SKM-1 (cell line): ENCODE measurements around the gene CCND1.

ENCODE experiments used
- DNase-seq: peaks from one replicate; lab custom pipeline; 2025; ENCODE audit not compliant: unreplicated experiment; lab: John Stamatoyannopoulos, UW

CCND1 gene

DNA sequence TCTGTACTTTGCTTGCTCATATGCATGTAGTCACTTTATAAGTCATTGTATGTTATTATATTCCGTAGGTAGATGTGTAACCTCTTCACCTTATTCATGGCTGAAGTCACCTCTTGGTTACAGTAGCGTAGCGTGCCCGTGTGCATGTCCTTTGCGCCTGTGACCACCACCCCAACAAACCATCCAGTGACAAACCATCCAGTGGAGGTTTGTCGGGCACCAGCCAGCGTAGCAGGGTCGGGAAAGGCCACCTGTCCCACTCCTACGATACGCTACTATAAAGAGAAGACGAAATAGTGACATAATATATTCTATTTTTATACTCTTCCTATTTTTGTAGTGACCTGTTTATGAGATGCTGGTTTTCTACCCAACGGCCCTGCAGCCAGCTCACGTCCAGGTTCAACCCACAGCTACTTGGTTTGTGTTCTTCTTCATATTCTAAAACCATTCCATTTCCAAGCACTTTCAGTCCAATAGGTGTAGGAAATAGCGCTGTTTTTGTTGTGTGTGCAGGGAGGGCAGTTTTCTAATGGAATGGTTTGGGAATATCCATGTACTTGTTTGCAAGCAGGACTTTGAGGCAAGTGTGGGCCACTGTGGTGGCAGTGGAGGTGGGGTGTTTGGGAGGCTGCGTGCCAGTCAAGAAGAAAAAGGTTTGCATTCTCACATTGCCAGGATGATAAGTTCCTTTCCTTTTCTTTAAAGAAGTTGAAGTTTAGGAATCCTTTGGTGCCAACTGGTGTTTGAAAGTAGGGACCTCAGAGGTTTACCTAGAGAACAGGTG lies 11.1 kb downstream of the CCND1 start:
- DNase-seq: no peak

DNA sequence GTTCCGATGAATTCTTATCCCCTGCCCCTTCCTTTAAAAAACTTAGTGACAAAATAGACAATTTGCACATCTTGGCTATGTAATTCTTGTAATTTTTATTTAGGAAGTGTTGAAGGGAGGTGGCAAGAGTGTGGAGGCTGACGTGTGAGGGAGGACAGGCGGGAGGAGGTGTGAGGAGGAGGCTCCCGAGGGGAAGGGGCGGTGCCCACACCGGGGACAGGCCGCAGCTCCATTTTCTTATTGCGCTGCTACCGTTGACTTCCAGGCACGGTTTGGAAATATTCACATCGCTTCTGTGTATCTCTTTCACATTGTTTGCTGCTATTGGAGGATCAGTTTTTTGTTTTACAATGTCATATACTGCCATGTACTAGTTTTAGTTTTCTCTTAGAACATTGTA lies 12.0 kb downstream of the CCND1 start:
- no peak for DNase-seq

DNA sequence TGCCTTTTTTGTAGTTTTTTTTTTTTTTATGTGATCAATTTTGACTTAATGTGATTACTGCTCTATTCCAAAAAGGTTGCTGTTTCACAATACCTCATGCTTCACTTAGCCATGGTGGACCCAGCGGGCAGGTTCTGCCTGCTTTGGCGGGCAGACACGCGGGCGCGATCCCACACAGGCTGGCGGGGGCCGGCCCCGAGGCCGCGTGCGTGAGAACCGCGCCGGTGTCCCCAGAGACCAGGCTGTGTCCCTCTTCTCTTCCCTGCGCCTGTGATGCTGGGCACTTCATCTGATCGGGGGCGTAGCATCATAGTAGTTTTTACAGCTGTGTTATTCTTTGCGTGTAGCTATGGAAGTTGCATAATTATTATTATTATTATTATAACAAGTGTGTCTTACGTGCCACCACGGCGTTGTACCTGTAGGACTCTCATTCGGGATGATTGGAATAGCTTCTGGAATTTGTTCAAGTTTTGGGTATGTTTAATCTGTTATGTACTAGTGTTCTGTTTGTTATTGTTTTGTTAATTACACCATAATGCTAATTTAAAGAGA lies 12.5 kb downstream of the CCND1 start:
- no peak for DNase-seq

DNA sequence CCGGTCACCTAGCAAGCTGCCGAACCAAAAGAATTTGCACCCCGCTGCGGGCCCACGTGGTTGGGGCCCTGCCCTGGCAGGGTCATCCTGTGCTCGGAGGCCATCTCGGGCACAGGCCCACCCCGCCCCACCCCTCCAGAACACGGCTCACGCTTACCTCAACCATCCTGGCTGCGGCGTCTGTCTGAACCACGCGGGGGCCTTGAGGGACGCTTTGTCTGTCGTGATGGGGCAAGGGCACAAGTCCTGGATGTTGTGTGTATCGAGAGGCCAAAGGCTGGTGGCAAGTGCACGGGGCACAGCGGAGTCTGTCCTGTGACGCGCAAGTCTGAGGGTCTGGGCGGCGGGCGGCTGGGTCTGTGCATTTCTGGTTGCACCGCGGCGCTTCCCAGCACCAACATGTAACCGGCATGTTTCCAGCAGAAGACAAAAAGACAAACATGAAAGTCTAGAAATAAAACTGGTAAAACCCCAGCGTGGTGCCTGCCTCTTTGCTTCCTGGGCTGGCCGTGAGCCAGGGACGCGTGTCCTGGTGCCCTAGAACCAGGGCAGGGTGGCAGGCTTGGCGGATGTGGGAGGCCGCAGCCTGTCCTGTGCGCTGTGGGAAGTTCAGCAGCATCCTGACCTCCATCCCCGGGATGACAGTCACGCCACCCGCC lies 13.2 kb downstream of the CCND1 start:
- DNase-seq: no peak

DNA sequence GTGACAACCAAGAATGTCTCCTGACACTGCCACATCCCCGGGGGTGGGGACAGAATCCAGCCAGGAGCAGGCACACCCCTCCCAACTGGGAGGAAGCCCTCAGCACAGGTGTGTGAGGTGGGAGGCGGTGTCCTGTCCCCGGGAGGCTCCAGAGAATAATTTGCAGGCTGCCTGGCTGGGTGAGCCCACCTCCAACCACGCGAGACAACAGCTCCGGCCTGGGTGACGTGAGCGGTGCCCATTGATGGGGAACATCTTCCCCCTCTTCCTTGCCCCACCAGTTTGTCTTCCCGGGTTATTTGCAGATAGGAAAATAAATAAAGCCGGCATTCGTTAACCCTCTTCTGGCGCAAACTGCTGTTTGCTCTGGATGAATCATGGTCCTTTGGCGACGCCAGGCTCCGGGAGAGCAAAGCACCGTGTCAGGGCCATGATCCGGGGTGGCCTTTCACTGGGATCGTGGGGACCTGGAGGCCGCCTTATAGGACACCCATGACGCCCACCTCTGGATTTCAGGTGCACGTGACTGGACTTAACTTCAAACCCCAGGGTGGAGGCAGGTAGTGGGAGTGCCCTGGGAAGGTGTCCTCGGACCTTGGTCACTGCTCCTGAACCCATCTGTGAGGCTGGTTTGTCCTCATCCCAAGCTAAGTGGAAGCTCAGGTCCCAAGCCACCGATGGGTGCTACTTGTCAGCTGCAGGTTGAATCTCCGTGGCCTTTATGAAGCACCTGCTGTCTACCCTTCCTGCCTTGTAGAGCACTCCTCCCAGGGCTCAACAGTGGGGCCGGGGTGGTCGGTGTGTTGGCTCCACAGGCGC lies 13.9 kb downstream of the CCND1 start:
- no peak for DNase-seq

DNA sequence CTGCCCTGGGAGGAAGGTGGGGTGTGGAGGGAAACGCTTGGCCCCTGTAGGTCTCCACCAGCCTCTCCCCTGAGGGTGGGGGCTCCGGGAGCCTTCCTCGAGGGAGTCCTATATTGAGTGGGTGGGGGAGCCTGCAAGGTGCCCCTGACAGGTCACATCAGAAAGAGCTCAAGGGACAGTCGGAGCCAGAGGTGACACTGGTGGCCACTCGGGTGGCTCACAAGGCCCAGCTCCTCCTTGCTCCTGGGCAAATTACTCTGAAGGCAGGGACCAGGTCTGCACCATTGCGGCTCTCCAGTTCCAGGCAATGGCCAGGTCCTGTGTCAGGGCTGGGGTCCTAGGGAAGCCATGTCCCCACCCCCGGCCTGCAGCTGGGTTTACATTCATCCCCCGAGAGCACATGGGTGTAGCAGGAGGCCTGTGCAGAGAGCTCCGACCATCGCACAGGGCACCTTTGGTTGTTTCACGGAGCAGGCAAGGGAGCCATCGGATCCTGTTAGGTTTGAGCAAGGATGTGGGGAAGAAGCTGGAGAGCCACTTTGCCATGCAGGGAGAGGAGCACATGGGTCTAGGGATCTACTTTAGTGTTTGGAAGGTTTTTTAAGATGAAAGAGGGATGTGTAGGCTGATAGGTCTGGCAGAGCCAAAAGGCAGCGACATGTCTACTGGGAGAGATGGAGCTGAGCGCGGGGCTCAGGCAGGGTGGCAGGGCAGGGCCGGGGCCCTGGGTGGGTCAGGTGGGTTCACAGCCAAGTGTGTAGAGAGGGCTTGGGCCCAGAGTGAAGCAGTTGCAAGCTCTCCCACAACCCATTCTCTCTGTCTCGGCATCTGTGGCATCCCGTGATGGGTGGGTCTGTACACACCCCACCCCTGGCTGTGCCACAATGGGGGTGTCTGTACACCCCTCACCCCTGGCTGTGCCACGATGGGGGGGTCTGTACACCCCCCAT lies 14.8 kb downstream of the CCND1 start:
- no peak for DNase-seq

DNA sequence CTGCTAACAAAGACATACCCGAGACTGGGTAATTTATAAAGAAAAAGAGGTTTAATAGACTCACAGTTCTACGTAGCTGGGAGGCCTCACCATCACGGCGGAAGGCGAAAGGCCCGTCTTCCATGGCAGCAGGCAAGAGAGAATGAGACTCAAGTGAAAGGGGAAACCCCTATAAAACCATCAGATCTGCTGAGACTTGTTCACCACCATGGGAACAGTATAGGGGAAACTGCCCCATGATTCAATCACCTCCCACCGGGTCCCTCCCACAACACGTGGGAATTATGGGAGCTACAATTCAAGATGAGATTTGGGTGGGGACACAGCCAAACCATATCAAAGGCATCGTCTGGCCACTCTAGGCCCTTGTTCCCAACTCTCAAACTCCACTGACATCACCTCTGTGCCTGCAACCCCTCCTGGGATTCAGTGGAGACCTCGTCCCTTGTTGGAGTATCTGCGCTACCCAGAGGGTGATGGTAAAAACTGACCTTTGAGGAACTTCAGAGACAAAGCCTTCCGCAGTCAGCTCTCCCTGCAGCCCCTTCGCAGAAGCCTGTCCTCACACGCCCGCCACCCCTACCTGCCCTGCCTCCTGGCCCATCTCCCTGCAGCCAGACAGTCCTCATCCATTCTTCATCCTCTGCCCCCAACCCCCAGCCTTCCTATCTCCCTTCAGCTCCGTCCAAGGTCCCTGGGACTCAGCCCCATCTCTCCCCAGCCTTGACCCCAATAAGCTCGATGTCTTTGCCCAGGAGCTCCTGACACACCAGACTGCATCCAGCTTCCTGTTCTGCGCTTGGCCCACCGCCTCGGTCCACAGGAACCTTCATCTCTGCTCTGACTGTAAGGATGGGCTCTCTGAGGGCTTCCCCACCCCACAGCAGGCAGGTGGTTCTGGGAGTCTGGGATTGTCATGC lies 15.8 kb downstream of the CCND1 start:
- DNase-seq: no peak

DNA sequence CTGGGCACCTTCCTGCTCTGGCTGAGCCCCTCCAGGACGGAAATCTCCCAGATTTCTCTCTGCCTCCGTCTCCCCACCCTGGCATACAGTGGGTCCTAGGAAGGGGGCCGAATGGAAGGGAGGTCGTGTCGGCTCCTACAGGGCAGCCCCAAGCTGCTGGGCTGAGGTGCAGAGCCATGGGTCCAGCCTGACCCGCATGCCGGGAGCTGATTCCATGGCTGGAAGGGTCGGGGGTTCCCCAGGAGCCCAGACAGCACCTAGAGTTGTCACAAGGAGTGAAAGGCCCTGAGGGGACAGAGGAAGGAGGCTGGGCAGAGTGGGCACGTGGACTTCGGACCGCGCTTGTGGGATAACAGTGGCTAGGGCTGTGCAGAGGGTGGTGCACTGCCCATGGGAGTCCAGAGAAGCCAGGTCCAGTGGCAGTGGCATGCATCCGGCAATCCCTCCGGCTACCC lies 16.5 kb downstream of the CCND1 start:
- DNase-seq: no peak

DNA sequence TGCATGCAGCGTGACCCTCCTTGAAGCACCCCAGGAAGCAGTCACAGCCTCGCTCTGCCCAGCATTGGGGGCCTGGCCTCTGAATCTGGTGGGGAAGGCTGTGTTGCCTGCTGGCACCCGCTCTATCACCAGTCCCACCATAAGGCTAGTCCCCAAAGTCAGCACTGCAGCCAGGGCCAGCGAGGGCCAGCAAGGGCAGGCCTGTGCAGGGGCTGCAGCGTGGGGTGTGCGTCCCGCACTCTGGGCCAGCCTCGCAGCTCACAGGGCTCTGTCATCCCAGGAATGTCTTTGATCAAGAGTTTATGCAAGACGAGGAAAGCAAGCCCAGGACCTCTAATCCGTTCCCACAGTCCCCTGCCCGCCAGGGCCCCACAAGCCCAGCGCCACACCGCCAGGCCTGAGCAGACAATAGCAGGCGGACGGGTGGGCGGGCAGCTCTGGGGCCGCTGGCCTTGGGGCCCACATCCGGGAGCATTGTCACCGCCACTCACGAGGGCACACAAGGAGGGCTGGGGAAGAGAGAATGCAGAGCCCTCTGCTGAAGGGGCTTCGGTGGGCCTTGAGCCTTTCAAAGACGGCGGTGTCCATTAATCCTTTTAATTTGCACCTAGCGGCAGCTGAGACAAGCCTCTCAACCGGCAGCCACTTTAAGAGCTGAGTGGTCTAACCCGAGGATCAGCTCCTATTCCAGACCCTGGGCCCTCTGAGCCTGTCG lies 17.1 kb downstream of the CCND1 start:
- DNase-seq: no peak

DNA sequence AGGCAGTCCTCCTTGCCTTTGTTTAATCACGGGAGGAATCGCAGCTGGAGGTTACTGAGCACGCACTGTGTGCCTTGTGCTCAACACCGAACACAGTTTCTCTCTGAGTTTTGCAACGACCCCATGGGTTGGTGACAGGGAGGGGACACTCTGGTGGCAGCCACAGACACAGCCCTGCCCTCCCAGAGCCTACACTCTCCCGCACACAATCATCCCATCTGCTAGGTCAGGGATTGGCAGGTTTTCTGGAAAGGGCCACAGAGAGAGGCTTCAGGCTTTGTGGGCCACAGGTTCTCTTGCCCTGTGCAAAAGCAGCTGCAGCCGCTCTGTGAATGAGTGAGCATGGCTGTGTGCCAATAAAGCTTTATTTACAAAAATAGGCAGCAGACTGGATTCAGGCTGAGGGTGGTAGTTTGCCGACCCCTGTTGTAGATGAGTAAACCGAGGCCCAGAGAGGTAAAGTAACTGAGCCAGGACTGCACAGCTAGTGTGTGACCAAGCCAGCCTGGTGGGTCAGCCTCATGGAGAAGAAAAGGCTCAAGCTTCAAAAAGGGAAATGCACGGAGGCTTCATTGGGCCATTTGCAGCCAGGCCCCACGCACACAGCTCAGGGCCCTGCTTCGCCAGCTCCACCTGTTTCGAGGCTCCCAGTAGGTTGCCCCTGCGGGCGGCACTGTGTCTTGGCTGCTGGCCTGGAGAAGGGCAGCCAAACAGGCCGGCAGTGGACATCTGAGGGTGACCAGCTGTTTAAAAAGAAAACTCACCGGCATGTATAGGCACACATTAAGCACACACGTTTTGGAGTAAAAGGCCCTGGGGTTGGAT lies 17.9 kb downstream of the CCND1 start:
- no peak for DNase-seq

DNA sequence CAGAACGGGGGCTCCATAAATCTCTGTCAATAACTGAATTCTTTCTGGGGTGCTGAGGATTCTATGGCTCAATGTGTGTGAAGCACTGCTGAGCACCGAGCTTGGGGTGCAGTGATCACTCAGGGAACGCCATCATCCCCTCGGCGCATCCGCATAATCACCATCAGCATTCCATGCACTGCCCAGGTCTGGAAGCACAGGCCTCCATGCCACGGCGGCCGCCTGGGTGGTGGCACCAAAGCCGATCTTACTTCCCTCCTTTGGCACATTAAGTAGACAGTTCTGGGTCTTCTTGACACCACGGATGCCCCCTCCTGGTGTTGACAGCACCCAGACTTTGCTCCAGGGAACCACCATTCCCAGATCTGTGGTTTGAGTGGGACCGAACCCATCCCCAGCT lies 18.6 kb downstream of the CCND1 start:
- DNase-seq: no peak

DNA sequence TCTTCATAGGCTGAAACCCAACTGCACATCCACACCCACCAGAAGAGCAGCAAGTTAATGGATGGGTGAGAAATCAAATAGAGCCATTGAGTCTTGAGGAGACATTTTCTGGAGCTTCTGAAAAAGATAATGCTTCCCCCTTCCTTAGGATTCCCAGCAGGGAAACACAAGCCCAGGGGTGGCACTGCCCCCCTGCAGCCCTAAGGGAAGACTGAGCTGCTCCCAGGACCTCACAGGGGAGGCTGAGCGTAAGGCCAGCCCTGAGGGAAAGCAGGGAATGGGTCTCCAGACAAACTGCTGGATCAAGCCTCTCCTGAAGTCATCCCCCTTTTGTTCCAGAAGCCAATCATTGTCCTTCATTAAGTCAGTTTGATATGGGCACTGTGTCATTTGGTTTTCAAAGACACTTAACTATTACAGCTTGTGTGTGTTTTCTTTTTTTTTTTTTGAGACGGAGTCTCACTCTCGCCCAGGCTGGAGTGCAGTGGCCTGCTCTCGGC lies 19.1 kb downstream of the CCND1 start:
- DNase-seq: no peak

DNA sequence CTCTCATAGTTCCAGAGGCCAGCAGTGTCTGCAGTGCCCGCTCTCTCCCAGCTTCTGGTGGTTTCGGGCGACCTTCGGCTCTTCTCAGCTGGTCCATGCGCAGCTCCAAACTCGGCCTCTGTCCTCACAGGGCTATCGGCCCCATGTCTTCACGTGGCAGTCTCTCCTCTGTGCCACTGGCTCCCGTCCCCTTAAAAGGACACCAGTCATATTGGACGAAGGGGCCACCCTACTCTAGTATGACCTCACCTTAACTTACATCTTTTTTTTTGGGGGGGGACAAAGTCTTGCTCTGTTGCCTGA lies 20.4 kb downstream of the CCND1 start:
- DNase-seq: no peak

DNA sequence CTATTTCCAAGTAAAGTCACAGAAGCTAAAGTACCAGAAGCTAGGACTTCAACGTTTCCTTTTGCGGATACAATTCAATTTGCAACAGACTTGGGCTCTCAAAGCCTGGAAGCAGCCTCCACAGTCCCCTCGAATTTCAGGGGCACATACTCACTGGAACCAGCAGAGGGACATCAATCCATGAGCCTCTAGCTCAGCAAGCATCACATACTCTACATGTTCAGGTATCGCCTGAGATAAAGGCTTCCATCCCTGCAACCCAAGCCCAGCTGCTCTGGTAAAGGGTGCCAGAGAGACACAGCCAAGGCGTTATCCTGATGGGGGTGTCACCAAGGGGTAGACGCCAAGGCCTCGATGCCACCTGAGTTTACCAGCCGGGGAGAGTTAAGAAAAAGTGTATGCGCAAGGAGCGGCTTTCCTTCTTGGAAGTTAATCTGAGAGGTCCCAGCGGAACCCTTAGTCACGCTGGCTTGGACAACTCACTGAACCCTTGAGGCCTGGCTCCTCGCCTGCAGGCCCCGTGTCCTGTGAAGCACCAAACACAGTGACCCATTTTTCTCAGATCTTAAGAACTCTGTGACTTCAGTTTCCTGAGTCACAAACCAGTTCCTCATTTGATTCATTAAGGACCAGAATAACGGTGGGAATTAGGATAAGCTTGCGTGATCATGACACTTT lies 21.2 kb downstream of the CCND1 start:
- no peak for DNase-seq

DNA sequence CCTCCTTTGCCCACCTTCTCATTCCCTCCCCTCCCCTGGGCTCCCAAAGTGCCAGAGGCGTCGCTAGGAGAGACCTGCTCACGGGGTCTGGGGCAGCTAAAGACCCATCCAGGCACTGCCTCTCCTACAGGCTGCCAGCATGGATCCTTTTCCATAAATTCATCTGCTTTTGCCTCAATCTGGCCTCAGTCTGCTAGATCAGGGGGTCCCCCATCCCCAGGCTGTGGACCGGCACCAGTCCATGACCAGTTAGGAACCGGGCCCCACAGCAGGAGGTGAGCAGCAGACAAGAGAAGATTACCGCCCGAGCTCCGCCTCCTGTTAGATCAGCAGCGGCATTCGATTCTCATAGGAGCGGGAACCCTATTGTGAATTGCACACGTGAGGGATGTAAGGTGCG lies 21.9 kb downstream of the CCND1 start:
- no peak for DNase-seq

DNA sequence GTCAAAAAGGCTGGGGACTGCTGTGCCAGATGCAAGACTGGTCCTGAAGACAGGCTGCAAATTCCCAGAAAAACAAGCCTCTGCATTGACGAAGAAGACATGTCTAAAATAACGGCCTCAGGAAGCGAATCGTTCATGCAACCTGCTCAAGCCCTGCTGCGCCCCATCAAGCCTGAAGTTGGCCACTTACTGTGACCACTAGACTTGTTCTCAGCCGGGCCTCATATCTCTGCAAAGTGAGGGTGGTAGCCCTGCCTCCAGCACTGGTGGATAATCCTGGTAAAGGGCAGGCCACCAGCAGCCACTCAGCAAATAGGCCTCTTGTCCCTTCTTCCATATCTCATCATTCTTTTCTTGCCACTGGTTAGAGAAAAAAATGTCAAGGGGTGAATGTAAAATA lies 22.4 kb downstream of the CCND1 start:
- no peak for DNase-seq

DNA sequence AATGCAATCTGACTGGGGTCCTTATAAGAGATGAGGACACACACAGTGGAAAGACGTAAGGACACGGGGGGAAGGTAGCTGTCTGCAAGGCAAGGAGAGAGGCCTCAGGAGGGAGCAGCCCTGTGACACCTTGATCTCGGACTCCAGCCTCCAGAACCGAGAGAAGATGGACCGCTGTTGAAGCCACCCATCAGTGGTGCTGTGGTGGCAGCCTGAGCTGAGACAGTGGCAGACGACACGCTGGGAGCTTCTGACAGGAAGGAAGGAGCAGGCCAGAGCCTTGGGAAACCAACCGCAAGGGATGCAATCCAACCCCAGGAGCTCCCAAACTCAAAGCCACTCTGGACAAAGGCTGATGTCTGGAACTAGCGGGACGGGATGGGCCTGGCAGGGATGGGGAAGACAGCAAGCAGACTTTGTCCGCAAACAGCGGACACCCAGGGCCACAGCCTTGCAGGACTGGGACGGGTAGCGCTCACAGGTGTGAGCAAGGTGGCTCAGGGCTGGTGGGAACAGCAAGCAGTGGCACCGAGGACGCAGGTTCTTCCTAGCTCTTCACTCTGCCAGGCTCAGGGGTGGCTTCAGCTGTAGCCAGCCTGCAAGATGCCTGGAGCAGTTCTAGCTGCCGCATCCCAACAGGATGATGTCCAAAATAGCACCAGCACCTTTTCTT lies 23.3 kb downstream of the CCND1 start:
- no peak for DNase-seq
